Measurements from ENCODE around the gene SNX32.

The SNX32 gene

GRCh38 chr11:65851083-65851579 lies 17.4 kb downstream of the SNX32 start:
- DNase-seq (ENCODE audit: extremely low read depth, low read depth): no peak
- TF ChIP-seq CTCF (IDR thresholded peaks at IDR 0.05; ENCODE audit: low read depth, low read length): peak; percentile 30

GRCh38 chr11:65851811-65852507 lies 18.2 kb downstream of the SNX32 start:
- no peak for DNase-seq (ENCODE audit: extremely low read depth, low read depth)
- TF ChIP-seq CTCF (IDR thresholded peaks at IDR 0.05; ENCODE audit: low read depth, low read length): no peak

GRCh38 chr11:65852508-65853245 lies 18.9 kb downstream of the SNX32 start:
- no peak for TF ChIP-seq CTCF (IDR thresholded peaks at IDR 0.05; ENCODE audit: low read depth, low read length)
- no peak for DNase-seq (ENCODE audit: extremely low read depth, low read depth)

- TF ChIP-seq CTCF (IDR thresholded peaks at IDR 0.05; ENCODE audit: low read depth, low read length): no peak
- no peak for DNase-seq (ENCODE audit: extremely low read depth, low read depth)
These were observed 19.6 kb downstream of the SNX32 start for GRCh38 chr11:65853246-65853979.

- no peak for DNase-seq (ENCODE audit: extremely low read depth, low read depth)
- no peak for TF ChIP-seq CTCF (IDR thresholded peaks at IDR 0.05; ENCODE audit: low read depth, low read length)
These were observed 20.4 kb downstream of the SNX32 start for GRCh38 chr11:65854161-65854592.

- TF ChIP-seq CTCF (IDR thresholded peaks at IDR 0.05; ENCODE audit: low read depth, low read length): no peak
- DNase-seq (ENCODE audit: extremely low read depth, low read depth): no peak
These were observed 21.4 kb downstream of the SNX32 start for GRCh38 chr11:65854852-65855837.
